SK-N-MC (cell line): ENCODE data around the gene LRRTM3.

Experiments used
- EZH2 ChIP-seq: fragments of 200-600 bp; sonication (generic); IDR thresholded peaks from one replicate; pipeline ENCODE4 v1.6.1; 2017; ENCODE audit warnings: antibody characterized with exemption
- POLR2AphosphoS5 ChIP-seq: IDR thresholded peaks from 2 replicates; pipeline ENCODE4 v1.6.1; 2012; ENCODE audit warnings: mild to moderate bottlenecking, low read depth, low read length, borderline replicate concordance

- TF ChIP-seq POLR2AphosphoS5 (no peak), EZH2 (no peak)
These were observed 172.6 kb downstream of the LRRTM3 start for GRCh38 chr10:67098461-67098860.
